HUES6 (cell line): ENCODE data around the gene SIRT3.
"Not testable (repeated sequence)": the region's sequence is repeated elsewhere in the genome, so short reads cannot be mapped to it uniquely, and the experiment has no call there.

Source experiments
- H3K27ac ChIP-seq: 2 replicates; pipeline ENCODE4 v1.7.0; 2013; ENCODE audit warnings: low read depth, mild to moderate bottlenecking, low read length, inconsistent platforms
- H3K27me3 ChIP-seq: 2 replicates; pipeline ENCODE4 v1.6.1; 2013; ENCODE audit warnings: low read length; ENCODE audit not compliant: control insufficient read depth, insufficient read depth
- H3K36me3 ChIP-seq: 2 replicates; pipeline ENCODE4 v1.6.1; 2013; ENCODE audit warnings: low read length; ENCODE audit not compliant: control insufficient read depth, insufficient read depth
- H3K4me1 ChIP-seq: 2 replicates; pipeline ENCODE4 v1.6.1; 2013; ENCODE audit warnings: low read length; ENCODE audit not compliant: control insufficient read depth, insufficient read depth
- H3K4me3 ChIP-seq: 2 replicates; pipeline ENCODE4 v1.5.1; 2013; ENCODE audit warnings: low read depth, low read length
- H3K9ac ChIP-seq: one replicate; pipeline ENCODE4 v1.6.1; 2013; ENCODE audit warnings: mild to moderate bottlenecking, low read length
- H3K9me3 ChIP-seq: 2 replicates; pipeline ENCODE4 v1.6.1; 2013; ENCODE audit warnings: low read depth, low read length; ENCODE audit not compliant: control insufficient read depth, insufficient read depth

The SIRT3 gene

GRCh38 chr11:223026-223789 is 12.9 kb downstream of the SIRT3 start:
- Histone ChIP-seq H3K9ac (no peak overlapping the region), H3K27ac (no peak overlapping the region), H3K4me3 (no peak overlapping the region), H3K9me3 (no peaks in the 10 kb centered on the region), H3K4me1 (no peaks in the 10 kb centered on the region), H3K36me3 (no peaks in the 10 kb centered on the region; the same call in 1 of the 2 replicates), H3K27me3 (no peaks in the 10 kb centered on the region)

- H3K36me3 ChIP-seq = no peaks in the 10 kb centered on the region; the same call in 1 of the 2 replicates
- H3K9me3 ChIP-seq = no peaks in the 10 kb centered on the region
- H3K4me3 ChIP-seq = no peak overlapping the region
- no peak overlapping the region for H3K9ac ChIP-seq
- H3K4me1 ChIP-seq = no peaks in the 10 kb centered on the region
- no peak overlapping the region for H3K27ac ChIP-seq
- H3K27me3 ChIP-seq = no peaks in the 10 kb centered on the region
Measured at GRCh38 chr11:221998-222789, 13.9 kb downstream of the SIRT3 start.

GRCh38 chr11:221539-221938 is 14.6 kb downstream of the SIRT3 start:
- no peak overlapping the region for H3K9ac ChIP-seq
- H3K4me3 ChIP-seq = no peak overlapping the region
- H3K36me3 ChIP-seq = peaks cover 2% of the 10 kb centered on the region
- H3K9me3 ChIP-seq = no peaks in the 10 kb centered on the region
- no peaks in the 10 kb centered on the region for H3K4me1 ChIP-seq
- no peak overlapping the region for H3K27ac ChIP-seq
- H3K27me3 ChIP-seq = no peaks in the 10 kb centered on the region

- not testable (repeated sequence) for H3K36me3 ChIP-seq, H3K4me1 ChIP-seq, H3K27ac ChIP-seq, H3K9me3 ChIP-seq, H3K27me3 ChIP-seq, H3K4me3 ChIP-seq, H3K9ac ChIP-seq
Measured at GRCh38 chr11:220641-221215, 15.4 kb downstream of the SIRT3 start.

- H3K36me3 ChIP-seq = peaks cover 26% of the 10 kb centered on the region
- no peak overlapping the region for H3K9ac ChIP-seq
- no peak overlapping the region for H3K4me3 ChIP-seq
- H3K27me3 ChIP-seq = no peaks in the 10 kb centered on the region
- no peaks in the 10 kb centered on the region for H3K4me1 ChIP-seq
- no peak overlapping the region for H3K27ac ChIP-seq
- no peaks in the 10 kb centered on the region for H3K9me3 ChIP-seq
Measured at GRCh38 chr11:218815-219593, 17.1 kb downstream of the SIRT3 start.

GRCh38 chr11:217704-218103 is 18.4 kb downstream of the SIRT3 start:
- H3K27ac ChIP-seq = no peak overlapping the region
- no peaks in the 10 kb centered on the region for H3K9me3 ChIP-seq
- no peaks in the 10 kb centered on the region for H3K27me3 ChIP-seq
- H3K4me3 ChIP-seq = no peak overlapping the region
- no peaks in the 10 kb centered on the region for H3K4me1 ChIP-seq
- peaks cover 38% of the 10 kb centered on the region for H3K36me3 ChIP-seq
- H3K9ac ChIP-seq = no peak overlapping the region

- Histone ChIP-seq H3K27me3 (no peaks in the 10 kb centered on the region), H3K9me3 (no peaks in the 10 kb centered on the region), H3K27ac (no peak overlapping the region), H3K4me3 (no peak overlapping the region), H3K36me3 (peaks cover 51% of the 10 kb centered on the region), H3K9ac (no peak overlapping the region), H3K4me1 (no peaks in the 10 kb centered on the region)
Measured at GRCh38 chr11:216081-216974, 19.8 kb downstream of the SIRT3 start.

- no peak overlapping the region for H3K4me3 ChIP-seq
- no peaks in the 10 kb centered on the region for H3K4me1 ChIP-seq
- no peak overlapping the region for H3K9ac ChIP-seq
- H3K36me3 ChIP-seq = peaks cover 58% of the 10 kb centered on the region
- H3K27ac ChIP-seq = no peak overlapping the region
- H3K9me3 ChIP-seq = no peaks in the 10 kb centered on the region
- no peaks in the 10 kb centered on the region for H3K27me3 ChIP-seq
Measured at GRCh38 chr11:215581-216037, 20.5 kb downstream of the SIRT3 start.

- Histone ChIP-seq H3K27me3 (no peaks in the 10 kb centered on the region), H3K9me3 (no peaks in the 10 kb centered on the region), H3K4me1 (peaks cover 10% of the 10 kb centered on the region), H3K4me3 (no peak overlapping the region), H3K27ac (no peak overlapping the region), H3K9ac (no peak overlapping the region), H3K36me3 (peaks cover 71% of the 10 kb centered on the region)
Measured at GRCh38 chr11:214083-214482, 22.1 kb downstream of the SIRT3 start.

- Histone ChIP-seq H3K36me3 (peaks cover 71% of the 10 kb centered on the region), H3K9me3 (no peaks in the 10 kb centered on the region), H3K4me1 (peaks cover 10% of the 10 kb centered on the region), H3K27ac (no peak overlapping the region), H3K9ac (no peak overlapping the region), H3K27me3 (no peaks in the 10 kb centered on the region), H3K4me3 (no peak overlapping the region)
Measured at GRCh38 chr11:213111-213510, 23.0 kb downstream of the SIRT3 start.
